Suppressor macrophage (primary cell): Measurements from ENCODE around the gene ZNF438.

Experiments
- DNase-seq, 4 experiments: peaks; one replicate each; pipeline ENCODE4 v3.0.0-alpha.2; 2020 to 2022

The ZNF438 gene

GRCh38 chr10:30842185-30842584 lies 189.5 kb downstream of the ZNF438 start:
- DNase-seq: no peak

GRCh38 chr10:30840395-30841050 lies 191.1 kb downstream of the ZNF438 start:
- no peak for DNase-seq

GRCh38 chr10:30839652-30840051 lies 192.0 kb downstream of the ZNF438 start:
- DNase-seq: no peak

- DNase-seq: no peak
Measured at GRCh38 chr10:30836406-30836805, 195.3 kb downstream of the ZNF438 start.

- DNase-seq: no peak
Measured at GRCh38 chr10:30835146-30835545, 196.5 kb downstream of the ZNF438 start.

GRCh38 chr10:30834651-30835050 lies 197.0 kb downstream of the ZNF438 start:
- no peak for DNase-seq

- no peak for DNase-seq
Measured at GRCh38 chr10:30834153-30834552, 197.5 kb downstream of the ZNF438 start.

- DNase-seq: no peak
Measured at GRCh38 chr10:30833628-30833970, 198.1 kb downstream of the ZNF438 start.

- no peak for DNase-seq
Measured at GRCh38 chr10:30832749-30833627, 198.7 kb downstream of the ZNF438 start.

- no peak for DNase-seq
Measured at GRCh38 chr10:30832001-30832748, 199.5 kb downstream of the ZNF438 start.

- no peak for DNase-seq
Measured at GRCh38 chr10:30831426-30831825, 200.2 kb downstream of the ZNF438 start.

- DNase-seq: no peak
Measured at GRCh38 chr10:30830315-30831230, 201.1 kb downstream of the ZNF438 start.

- DNase-seq: no peak
Measured at GRCh38 chr10:30829901-30830300, 201.8 kb downstream of the ZNF438 start.

- no peak for DNase-seq
Measured at GRCh38 chr10:30828680-30829079, 203.0 kb downstream of the ZNF438 start.

- no peak for DNase-seq
Measured at GRCh38 chr10:30828164-30828563, 203.5 kb downstream of the ZNF438 start.

- no peak for DNase-seq
Measured at GRCh38 chr10:30827531-30828120, 204.0 kb downstream of the ZNF438 start.

- DNase-seq: no peak
Measured at GRCh38 chr10:30826679-30827078, 205.0 kb downstream of the ZNF438 start.

GRCh38 chr10:30825495-30825894 lies 206.2 kb downstream of the ZNF438 start:
- no peak for DNase-seq

GRCh38 chr10:30825022-30825421 lies 206.6 kb downstream of the ZNF438 start:
- no peak for DNase-seq

- DNase-seq: no peak
Measured at GRCh38 chr10:30823651-30824050, 208.0 kb downstream of the ZNF438 start.

- DNase-seq: no peak
Measured at GRCh38 chr10:30822693-30823465, 208.8 kb downstream of the ZNF438 start.
